HG02943 (cell line): ENCODE results near the gene TTC9B.

Experiments
- ATAC-seq: cut with Tn5 transposase; IDR thresholded peaks from one replicate; pipeline ENCODE4 v1.9.1; 2021; ENCODE audit warnings: mild to moderate bottlenecking, low read depth, moderate library complexity; ENCODE audit not compliant: unreplicated experiment

The TTC9B gene

DNA sequence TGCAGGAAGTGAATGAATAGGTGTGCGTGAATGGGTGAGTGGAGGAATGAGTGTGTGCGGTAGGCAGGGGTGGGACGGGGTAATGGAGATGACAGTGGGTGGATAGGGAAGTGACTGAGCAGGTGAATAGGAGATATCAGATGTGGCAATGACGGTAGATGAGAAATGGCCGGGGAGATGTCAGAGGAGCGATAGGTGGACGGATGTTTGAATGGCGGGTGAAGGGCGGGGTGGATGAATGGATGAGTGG lies 1.5 kb downstream of the TTC9B start:
- no peak for ATAC-seq

DNA sequence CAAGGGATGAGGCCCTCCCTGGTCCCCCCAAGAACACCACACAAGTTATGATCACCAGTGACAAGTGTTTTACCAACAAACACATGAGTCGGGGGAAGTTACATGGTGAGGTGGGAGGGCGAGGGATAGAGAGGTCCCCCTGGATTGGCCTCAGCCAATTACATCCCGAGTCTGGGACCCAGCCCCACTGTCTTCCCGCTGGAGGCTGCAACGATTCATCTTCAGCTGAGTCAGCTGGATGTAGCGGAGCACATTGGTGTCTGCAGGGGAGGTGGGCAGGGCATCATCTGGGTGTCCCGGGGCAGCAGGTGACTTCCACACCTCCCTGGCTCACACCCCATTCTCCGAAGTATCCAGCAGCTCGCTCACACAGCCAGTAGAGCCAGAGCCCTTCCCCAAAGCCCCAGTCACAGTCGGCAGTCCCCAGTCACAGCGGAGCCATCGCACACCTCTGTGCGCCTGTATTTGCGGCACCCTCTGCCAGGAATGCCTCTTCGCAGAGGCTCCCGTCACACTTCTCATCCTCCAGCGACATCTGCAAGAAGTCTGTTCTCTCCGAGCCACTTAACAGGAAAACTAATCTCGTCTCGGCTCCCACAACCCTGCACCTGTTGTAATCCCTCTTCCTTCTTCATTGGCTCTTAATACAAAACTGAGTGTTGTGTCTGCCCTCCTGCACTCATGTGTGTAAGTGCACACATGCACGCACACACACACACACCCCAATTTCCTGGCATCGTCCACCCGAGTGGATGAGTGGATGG lies 2.0 kb downstream of the TTC9B start:
- ATAC-seq = no peak

DNA sequence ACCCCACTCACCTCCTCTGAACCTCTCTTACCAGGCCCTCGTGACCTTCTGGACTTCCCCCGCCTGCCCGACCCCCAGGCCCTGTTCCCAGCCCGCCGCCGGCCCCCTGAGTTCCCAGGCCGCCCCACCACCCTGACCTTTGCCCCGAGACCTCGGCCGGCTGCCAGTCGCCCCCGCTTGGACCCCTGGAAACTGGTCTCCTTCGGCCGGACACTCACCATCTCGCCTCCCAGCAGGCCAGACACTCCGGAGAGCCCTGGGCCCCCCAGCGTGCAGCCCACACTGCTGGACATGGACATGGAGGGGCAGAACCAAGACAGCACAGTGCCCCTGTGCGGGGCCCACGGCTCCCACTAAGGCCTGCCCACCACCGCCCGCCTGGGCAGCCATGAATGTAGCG lies 3.2 kb downstream of the TTC9B start:
- ATAC-seq = no peak

DNA sequence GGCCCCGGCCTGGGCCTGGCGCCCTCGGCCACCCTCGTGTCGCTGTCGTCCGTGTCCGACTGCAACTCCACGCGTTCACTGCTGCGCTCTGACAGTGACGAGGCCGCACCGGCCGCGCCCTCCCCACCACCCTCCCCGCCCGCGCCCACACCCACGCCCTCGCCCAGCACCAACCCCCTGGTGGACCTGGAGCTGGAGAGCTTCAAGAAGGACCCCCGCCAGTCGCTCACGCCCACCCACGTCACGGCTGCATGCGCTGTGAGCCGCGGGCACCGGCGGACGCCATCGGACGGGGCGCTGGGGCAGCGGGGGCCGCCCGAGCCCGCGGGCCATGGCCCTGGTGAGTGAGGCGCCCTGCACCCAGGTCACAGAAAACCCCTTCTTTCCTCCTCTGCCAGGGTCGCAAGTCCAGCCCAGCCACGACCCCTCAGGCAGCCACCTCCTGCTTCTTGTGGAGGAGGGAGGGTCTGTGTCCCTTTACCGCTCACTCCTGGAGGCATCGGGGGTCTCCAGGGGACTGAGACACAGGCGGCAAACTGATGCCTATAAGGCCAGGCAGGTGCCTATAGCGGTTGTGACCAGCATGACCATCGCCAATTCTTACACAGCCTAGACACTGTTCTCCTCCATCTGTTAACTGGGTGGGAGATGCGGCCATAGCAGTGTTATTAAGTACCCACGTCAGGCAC lies 4.2 kb downstream of the TTC9B start:
- no peak for ATAC-seq

DNA sequence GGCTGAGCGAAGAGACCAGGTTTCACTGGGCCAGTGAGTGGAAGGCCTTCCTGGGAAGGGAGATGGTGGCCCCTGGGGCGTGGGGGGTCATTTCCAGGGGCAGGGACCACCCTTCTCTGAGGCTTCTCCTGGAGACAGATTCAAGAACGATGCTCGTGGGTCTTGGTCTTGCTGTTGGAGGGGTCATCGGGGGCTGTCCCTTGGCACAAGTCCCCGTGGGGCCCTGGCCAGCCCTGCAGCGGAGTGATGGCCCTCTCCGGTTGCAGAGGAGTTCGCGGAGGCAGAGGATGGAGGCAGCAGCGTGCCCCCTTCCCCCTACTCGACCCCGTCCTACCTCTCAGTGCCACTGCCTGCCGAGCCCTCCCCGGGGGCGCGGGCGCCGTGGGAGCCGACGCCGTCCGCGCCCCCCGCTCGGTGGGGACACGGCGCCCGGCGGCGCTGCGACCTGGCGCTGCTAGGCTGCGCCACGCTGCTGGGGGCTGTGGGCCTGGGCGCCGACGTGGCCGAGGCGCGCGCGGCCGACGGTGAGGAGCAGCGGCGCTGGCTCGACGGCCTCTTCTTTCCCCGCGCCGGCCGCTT lies 4.8 kb downstream of the TTC9B start:
- ATAC-seq = no peak

DNA sequence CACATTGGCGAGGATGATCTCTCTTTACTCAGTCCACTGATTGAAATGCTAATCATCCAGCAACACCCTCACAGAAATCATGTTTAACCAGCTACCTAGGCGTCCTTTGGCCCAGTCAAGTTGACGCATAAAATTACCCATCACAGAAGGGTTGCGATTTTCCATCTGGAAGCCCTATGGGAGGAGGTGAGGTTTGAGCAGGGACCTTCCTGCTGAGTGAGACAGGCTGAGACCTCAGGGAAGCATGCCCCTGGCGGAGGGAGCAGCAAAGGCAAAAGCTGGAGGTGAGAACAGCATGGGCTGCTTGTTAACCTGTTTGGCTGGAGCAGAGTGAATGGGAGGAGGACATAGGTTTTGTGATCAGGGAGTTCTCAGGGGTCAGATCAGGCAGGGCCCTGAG lies 7.3 kb downstream of the TTC9B start:
- ATAC-seq = no peak

DNA sequence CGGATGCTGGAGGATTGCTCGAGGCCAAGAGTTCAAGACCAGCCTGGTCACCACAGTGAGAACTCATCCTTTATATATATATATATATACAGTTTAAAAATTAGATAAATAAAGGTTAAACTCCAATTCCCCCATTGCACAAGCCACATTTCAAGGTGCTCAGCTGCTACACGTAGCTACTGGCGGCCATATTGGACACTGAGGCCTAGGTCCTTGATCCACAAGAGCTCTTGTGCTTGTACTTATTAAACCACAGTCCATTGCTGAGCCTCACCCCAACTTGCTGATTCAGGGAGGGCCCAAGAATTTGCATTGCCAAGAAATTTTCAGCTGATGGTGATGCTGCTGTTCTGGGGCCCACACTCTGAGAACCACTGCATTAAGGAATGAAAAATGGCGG lies 9.6 kb downstream of the TTC9B start:
- ATAC-seq = no peak

DNA sequence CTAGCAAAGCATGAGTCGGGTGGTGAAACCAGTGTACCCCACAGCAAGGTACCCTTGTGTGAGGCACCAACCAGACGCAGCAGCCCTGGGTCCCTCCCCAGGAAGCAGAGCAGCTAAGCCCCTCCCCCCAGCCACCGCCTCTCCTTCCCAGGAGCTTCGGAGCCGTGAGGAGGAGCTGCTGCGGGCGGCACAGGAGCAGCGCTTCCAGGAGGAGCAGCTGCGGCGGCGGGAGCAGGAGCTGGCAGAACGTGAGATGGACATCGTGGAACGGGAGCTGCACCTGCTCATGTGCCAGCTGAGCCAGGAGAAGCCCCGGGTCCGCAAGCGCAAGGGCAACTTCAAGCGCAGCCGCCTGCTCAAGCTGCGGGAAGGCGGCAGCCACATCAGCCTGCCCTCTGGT lies 12.4 kb downstream of the TTC9B start:
- ATAC-seq = no peak

DNA sequence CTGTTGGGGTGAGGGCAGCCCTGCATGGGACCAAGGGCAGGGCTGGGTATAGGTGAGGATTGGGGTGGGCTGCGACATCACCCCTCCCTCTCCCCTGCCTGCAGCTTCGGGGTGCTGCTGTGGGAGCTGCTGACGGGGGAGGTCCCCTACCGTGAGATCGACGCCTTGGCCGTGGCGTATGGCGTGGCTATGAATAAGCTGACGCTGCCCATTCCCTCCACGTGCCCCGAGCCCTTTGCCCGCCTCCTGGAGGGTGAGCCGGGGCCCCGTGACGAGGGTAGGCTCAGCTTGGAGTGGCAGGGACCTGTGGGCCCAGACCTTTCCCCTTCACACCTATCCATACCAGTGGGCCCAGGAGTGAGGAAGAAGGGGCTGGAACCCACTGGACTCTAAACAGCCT lies 13.8 kb downstream of the TTC9B start:
- no peak for ATAC-seq

DNA sequence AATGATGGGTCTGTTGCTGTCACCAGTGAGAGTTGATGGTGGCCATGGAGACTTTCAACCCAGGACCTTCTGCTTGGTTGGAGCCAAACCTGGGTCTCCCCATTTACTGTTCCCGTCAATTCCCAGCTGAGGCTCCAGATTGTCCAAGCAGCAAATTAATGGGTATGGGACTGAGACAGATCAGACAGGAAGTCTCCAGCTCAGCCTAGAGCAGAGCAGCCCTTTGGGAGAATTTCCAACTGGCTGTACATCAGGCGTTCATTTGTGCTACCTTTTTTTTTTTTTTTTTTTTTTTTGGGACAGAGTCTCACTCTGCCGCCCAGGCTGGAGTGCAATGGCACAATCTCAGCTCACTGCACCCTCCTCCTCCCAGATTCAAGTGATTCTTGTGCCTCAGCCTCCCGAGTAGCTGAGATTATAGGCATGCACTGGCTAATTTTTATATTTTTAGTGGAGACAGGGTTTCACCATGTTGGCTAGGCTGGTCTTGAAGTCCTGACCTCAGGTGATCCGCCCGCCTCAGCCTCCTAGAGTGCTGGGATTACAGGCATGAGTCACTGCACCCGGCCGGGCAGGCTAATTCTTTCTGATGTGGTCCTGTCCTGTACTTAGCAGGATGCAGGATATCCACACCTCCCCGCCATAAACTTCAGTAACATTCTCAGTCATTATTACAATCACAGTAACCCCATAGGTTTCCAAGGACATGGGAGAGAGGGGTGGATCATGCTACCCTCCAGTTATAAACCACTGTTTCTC lies 17.7 kb downstream of the TTC9B start:
- no peak for ATAC-seq

DNA sequence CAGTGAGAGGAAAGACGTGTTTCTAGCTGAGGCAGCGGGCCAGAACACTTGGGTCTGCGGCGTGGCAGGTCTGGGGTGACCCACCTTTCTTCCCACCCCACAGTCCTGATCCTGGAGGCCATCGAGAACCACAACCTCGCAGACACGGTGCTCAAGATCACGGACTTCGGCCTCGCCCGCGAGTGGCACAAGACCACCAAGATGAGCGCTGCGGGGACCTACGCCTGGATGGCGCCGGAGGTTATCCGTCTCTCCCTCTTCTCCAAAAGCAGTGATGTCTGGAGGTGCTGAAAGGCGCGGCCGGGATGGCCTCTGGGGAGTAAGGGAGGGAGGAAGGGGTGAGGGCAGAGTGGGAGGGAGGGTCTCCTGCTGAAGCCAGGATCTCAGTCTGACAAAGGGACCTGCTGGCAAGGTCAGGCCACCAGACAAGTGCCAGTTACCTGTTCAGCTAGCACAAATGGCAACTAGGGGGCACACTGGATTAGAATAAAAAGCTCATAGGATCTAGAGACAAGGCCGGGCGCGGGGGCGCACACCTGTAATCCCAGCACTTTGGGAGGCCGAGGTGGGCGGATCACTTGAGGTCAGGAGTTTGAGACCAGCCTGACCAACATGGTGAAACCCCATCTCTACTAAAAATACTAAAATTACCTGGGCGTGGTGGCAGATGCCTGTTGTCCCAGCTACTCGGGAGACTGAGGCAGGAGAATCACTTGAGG lies 19.8 kb downstream of the TTC9B start:
- no peak for ATAC-seq

DNA sequence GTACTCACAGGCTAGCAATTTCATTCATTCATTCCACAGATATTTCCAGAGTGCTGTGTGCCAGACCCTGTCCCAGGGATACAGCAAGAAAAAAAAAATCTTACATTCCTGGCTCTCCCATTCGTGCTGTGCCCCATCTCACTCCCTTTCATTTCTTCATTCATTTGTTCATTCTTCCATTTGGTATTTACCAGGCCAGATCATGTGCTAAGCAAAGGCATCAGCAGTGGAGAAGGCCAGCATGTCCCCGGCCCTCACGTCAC lies 24.7 kb downstream of the TTC9B start:
- no peak for ATAC-seq

DNA sequence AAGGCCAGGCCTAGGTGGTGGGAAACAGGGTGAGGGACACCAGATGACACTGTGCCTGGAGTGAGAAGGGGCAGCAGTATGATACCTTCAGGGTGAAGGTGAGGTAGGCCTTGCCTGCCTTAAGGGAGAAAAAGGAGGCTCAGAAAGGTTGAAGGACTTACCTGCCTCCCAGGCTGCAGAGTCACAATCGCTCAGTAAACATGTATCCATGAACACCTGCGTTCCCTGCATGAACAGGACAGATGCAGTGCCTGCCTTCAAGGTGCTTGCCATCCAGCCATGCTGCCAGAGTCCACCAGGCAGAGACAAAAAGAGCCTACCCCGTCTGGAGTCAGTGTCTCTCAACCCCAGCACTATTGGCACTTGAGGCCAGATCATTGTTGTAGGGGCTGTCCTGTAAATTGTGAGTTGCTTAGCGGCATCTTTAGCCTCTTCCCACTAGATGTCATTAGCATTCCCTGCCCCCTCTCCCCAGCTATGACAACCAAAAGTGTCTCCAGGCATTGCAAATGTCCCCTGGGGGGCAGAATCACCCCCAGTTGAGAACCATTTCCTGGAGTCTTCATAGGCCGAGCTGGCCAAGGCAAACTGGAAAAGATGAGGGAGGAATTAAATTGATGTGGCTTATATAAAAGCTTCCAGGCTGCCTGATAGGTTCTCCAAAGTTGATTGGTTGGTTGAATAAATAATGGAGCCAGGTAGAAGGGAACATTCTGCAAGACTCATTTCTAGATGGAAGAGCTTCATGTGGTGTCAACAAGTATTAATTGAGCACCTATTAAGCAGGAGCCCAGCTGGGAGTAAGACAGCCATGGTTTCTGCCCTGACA lies 25.2 kb downstream of the TTC9B start:
- ATAC-seq = no peak

DNA sequence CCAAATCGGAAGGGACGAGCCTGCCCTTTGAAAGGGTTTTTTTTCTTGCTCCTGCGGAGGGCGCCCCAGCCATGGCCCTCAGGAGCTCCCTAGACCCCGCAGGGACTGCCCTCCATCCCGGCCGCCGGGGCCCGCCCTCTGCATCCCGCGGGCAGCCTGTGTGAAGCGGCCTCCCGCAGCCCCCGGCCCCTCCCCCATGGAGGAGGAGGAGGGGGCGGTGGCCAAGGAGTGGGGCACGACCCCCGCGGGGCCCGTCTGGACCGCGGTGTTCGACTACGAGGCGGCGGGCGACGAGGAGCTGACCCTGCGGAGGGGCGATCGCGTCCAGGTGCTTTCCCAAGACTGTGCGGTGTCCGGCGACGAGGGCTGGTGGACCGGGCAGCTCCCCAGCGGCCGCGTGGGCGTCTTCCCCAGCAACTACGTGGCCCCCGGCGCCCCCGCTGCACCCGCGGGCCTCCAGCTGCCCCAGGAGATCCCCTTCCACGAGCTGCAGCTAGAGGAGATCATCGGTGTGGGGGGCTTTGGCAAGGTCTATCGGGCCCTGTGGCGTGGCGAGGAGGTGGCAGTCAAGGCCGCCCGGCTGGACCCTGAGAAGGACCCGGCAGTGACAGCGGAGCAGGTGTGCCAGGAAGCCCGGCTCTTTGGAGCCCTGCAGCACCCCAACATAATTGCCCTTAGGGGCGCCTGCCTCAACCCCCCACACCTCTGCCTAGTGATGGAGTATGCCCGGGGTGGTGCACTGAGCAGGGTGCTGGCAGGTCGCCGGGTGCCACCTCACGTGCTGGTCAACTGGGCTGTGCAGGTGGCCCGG lies 26.1 kb downstream of the TTC9B start:
- ATAC-seq = no peak

DNA sequence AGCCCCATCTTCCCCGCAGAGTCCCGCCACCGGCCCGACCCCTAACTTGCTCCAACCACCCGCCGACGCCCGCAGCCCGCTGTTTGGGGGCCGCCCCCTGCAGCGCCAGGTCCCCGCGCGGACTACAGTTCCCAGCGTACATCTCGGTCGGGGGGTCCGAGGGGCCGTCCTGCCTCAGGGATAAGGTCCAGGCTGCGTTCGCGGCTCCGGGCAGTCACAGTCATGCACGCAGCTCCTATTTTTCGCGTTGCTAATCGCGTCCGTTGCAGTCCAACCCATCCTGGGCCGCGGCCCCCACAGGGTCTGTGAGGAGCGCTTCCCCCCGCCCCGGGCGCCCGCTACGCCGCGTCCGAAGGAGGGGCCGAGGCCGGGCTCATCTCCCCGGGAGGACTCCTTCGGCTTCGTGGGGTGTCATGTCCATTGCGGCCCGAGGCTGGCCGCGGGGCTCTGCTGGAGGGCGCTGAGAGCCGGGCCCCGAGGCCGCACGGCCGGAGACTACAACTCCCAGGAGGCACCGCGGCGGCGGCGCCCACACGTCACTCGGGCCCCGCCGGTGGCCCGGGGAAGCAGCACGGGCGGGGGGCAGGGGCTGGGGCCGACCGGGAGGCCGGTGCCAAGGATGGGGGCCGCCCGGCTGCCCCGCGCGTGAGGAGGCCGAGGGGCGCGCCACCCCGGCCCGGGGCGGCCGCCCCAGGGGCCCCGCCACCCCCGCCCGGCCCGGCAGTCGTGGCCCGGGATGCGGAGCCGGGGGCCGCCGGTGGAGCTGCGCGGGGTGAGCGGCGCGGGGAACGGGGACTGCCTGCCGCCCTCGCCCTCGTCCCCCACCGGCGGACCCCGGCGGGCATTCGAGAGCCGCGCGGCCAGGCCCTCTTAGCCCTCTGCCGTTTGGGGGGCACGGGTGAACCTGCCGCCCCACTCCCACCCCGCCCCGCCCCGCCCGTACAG lies 27.0 kb downstream of the TTC9B start, which contains the start of gene MAP3K10:
Gene MAP3K10 (plus strand): TSS at position 536 of the 945 bp plus-strand sequence. CDS start 606 bp downstream, outside the sequence.
- peak; percentile 73 for ATAC-seq

DNA sequence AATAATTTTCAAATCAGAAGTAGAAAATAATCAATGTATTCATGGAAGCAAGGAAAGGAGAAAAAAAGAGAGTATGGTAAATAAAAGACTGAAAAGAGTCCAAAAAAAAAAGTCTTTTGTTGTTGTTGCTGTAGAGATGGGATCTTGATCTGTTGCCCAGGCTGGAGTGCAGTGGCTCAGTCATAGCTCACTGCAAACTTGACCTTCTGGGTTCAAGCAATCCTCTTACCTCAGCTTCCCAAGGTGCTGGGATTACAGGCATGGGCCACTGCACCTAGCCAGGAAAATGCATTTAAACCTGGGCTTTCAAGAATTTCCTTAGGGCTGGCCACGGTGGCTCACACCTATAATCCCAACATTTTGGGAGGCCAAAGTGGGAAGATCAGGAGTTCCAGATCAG lies 33.9 kb downstream of the TTC9B start:
- no peak for ATAC-seq

DNA sequence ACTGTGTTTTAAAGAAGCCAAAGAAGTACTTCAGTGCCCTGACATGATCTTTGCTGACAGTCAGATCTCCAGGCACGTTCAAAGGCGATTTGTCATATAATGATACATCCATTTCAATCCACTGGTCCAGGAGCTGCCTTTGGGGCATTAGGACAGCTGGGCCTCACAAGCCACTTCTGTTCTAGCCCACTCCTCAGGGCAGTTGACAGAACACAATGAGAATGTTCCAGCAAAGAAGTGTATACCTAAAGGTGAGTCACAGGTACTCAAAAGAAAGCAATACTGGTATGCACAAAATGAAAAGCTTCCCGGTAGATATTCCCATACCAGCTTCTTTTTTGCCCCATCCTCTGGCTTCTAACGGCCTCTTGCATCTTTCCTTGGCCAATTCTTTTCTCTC lies 39.4 kb downstream of the TTC9B start:
- no peak for ATAC-seq
